Measurements from ENCODE around the gene TOM1.

DNA sequence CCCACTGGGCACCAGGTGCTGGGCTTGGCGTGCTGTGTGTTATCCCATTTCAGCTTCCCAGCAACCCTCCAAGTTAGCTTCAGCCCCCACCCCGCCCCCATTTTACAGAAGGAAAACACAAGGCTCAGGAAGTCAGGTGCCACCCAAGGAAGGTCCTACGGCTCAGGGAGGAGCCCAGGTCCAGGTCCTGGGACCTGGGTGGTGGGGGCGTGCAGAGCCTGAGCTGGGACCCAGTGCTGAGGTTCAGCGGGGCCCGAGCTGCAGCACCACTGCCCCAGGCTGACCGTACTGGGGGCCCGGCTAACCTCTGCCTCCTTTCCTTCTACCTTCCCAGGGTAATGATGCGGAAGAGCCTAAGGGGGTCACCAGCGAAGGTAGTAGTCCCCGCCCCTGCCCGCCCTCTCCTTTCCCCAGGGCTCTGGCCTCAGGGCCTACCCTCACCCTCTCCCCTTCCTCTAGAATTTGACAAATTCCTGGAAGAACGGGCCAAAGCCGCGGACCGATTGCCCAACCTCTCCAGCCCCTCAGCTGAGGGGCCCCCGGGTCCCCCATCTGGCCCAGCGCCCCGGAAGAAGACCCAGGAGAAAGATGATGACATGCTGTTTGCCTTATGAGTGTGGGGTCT is 47.0 kb downstream of the TOM1 start:
- TF ChIP-seq, protein P1, sequence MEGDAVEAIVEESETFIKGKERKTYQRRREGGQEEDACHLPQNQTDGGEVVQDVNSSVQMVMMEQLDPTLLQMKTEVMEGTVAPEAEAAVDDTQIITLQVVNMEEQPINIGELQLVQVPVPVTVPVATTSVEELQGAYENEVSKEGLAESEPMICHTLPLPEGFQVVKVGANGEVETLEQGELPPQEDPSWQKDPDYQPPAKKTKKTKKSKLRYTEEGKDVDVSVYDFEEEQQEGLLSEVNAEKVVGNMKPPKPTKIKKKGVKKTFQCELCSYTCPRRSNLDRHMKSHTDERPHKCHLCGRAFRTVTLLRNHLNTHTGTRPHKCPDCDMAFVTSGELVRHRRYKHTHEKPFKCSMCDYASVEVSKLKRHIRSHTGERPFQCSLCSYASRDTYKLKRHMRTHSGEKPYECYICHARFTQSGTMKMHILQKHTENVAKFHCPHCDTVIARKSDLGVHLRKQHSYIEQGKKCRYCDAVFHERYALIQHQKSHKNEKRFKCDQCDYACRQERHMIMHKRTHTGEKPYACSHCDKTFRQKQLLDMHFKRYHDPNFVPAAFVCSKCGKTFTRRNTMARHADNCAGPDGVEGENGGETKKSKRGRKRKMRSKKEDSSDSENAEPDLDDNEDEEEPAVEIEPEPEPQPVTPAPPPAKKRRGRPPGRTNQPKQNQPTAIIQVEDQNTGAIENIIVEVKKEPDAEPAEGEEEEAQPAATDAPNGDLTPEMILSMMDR (IDR thresholded peaks at IDR 0.05): no peak
- TF ChIP-seq POLR2A (IDR thresholded peaks at IDR 0.05): no peak
- TF ChIP-seq EP300 (IDR thresholded peaks at IDR 0.05): no peak

All from tibial nerve (tissue), 4 donors.